Activated T-cell treated with anti-CD3 and anti-CD28 coated beads for 1 hour (primary cell): Measurements from ENCODE around the gene STIM1.
A peak's percentile ranks its signal among the peaks of the same experiment; 100 is the strongest.

Experiments
- DNase-seq: peaks from one replicate; pipeline ENCODE4 v3.0.0-alpha.2; 2020; ENCODE audit warnings: low read depth

STIM1 gene

GRCh38 chr11:3830730-3831129 lies 24.7 kb upstream of the STIM1 start:
- DNase-seq: no peak

- DNase-seq: no peak
These were observed 23.9 kb upstream of the STIM1 start for GRCh38 chr11:3831378-3832239.

DNA sequence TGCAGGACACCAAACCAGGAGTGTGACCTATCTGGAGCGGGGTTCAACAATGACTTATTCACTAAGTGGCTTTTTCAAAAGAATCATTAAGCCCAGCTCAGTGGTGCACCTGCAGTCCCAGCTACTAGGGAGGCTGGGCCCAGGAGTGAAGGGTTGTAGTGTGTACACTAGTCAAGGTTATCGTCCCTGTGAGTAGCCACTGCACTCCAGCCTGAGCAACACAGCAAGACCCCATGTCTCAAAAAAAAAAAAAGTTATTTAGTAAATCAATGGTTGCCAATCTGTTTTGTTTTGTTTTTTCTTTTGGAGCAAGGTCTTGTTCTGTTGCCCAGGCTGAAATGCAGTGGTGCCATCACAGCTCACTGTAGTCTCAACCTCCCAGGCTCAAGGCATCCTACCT lies 22.6 kb upstream of the STIM1 start:
- DNase-seq: no peak

DNA sequence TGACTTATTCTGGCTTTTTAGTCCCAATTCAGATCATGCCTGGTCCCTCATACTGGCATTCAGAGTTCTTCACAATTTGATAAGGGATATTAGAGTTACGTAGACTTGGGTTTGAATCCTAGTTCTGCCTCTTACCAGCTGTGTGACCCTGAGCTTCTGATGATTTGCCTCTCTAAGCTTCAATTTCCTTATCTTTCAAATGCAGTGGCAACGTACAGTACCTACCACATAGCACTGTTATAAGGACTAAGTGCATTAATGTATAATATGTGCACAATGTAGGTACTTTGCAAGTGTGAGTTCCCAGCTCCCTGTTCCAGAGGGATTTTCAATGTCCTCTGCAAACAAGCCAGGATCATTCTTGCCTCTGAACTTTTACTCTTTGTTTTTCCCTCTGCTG lies 22.0 kb upstream of the STIM1 start:
- no peak for DNase-seq

GRCh38 chr11:3834349-3834663 lies 21.2 kb upstream of the STIM1 start:
- DNase-seq: no peak

DNA sequence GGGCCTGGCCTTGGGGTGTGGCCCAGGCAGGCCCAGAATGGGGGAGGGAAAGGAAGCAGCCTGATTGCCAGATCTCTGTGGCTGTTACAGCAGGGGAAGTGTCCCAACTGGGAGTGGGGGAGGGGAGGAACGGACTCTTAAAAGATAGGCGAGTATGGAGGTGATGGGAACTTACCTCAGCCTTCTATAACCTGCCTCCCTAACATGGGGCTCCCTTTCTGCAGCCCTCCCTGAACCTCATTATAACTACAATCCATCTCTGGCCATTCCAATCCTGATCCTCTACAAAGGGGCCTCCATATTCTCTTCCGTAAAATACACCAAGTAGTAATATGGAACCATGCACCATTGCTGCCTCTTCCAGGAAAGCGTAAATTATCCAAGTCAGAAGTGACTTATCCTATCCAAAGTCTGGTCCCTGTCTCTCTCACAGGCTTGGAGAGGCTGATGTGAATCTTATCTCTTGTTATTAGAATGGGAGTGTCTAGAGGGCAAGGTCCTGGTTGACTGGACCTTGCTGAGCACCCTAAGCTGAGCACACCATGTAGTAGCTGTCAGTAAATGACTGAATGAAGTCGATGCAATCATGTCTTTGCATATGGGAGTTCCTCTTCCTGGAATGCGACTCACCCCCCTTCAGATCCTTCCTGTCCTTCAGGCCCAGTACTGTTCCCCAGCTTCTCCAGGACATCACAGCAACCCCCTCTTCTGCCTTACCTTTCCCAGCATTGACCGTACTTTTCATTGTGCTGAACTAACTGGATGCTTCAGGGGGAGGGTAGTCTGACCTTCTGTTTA lies 20.6 kb upstream of the STIM1 start:
- DNase-seq: no peak

GRCh38 chr11:3835751-3836150 lies 19.7 kb upstream of the STIM1 start:
- no peak for DNase-seq

GRCh38 chr11:3836903-3837302 lies 18.6 kb upstream of the STIM1 start:
- peak; percentile 41 for DNase-seq

DNA sequence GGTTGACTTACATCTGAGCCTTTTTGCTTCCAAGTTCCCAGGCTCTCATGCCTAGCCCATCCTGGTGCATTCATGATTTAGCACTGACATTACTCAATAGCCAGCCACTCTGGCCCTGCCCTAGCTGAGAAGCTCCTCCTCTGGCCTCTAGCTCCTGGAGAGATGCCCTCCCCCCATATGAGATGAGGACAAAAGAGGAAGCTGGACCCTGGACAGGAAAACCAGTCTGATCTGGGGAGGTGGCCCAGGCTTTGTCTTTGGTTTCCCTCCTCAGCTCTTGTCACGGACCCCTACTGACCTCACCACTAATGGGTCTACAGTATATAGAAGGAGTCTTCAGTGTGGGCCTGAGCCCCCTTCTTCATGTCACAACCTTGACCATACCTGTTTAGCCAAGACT lies 17.7 kb upstream of the STIM1 start:
- DNase-seq: no peak

- no peak for DNase-seq
These were observed 17.0 kb upstream of the STIM1 start for GRCh38 chr11:3838504-3838903.

GRCh38 chr11:3840004-3840869 lies 15.2 kb upstream of the STIM1 start:
- peak; percentile 23 for DNase-seq

- peak; percentile 53 for DNase-seq
These were observed 14.5 kb upstream of the STIM1 start, which contains the start of gene RHOG for GRCh38 chr11:3840870-3841425. Gene RHOG, minus strand, starts transcription at chr11:3840959. Its CDS starts 12,821 bp downstream, at chr11:3828138.

DNA sequence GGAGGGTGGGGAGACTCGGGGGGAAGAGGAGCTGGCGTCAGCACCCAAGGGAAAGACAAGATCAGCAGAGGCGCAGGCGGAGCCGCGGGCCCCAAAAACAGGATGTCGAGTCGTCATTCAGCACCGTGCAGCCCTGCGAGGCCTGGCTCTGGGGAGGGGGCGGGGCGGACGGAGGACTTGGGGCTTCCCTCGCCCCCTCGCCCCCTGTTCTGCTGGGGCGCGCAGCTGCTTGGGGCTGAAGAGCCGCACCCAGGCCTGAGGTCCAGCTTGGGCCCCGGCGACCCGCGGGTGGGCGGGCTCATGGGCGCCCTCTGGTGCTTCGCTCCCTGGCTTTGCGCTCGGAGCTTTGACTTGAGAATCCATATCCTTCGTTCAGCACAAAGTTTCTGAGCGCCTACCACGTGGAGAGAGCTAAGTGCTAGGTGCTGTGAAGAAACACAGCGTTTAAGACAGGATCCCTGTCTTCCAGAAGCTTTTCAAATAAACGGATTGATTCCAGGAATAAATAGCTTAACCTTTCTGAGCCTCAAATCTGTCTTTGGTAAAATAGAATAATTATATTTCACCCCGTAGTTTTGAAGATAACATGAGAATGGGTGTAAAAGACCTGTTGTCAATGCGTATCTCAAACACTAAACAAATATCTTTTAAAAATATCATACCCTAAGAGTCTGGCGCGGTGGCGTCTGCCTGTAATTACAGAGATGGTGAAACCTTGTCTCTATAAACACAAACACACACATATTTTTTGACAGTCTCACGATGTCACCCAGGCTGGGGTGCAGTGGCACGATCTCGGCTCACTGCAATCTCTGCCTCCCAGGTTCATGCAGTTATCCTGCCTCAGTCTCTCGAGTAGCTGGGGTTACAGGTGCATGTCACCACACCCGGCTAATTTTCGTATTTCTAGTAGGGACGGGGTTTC lies 13.8 kb upstream of the STIM1 start:
- peak; percentile 86 for DNase-seq

GRCh38 chr11:3843326-3843725 lies 12.1 kb upstream of the STIM1 start:
- no peak for DNase-seq

DNA sequence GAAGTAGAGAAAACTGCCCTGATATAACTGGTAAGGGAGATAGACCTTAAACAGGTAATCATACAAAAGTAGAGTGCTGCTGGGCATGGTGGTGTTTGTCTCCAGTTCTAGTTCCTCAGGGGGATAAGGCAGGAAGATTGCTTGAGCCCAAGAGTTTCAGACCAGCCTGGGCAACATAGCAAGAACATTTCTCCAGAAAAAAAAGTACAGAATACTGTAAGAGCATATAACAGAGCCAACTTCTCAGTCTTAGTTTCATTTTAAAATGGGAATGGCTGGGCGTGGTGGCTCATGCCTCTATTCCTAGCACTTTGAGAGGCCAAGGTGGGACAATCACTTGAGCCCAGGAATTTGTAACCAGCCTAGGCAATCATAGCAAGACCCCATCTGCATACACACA lies 10.2 kb upstream of the STIM1 start:
- no peak for DNase-seq

GRCh38 chr11:3845670-3846069 lies 9.8 kb upstream of the STIM1 start:
- no peak for DNase-seq

- no peak for DNase-seq
These were observed 6.1 kb upstream of the STIM1 start for GRCh38 chr11:3849297-3849874.

- DNase-seq: no peak
These were observed 2.0 kb upstream of the STIM1 start for GRCh38 chr11:3853545-3853842.

- DNase-seq: peak; percentile 46
These were observed 1.4 kb upstream of the STIM1 start for GRCh38 chr11:3853899-3854659.

GRCh38 chr11:3854660-3854976 lies 846 bp upstream of the STIM1 start:
- DNase-seq: no peak
